PFSK-1 (cell line): Measurements from ENCODE around the gene RRP1.

Source experiments
- FOXP2 ChIP-seq: optimal IDR thresholded peaks from 2 replicates; pipeline ENCODE3; 2011; ENCODE audit warnings: borderline replicate concordance, control low read depth, inconsistent platforms; ENCODE audit not compliant: insufficient read depth; ENCODE audit errors: extremely low read length, extremely low read depth
- POLR2AphosphoS5 ChIP-seq: IDR thresholded peaks from 2 replicates; pipeline ENCODE4 v1.6.1; 2012; ENCODE audit warnings: low read depth, mild to moderate bottlenecking, control low read depth, low read length, moderate library complexity
- SIN3A ChIP-seq: IDR thresholded peaks from 2 replicates; pipeline ENCODE4 v1.6.1; 2012; ENCODE audit warnings: mild to moderate bottlenecking, low read length, moderate library complexity, borderline replicate concordance; ENCODE audit not compliant: insufficient read depth
- TAF1 ChIP-seq: IDR thresholded peaks from 2 replicates; pipeline ENCODE4 v1.6.1; 2012; ENCODE audit warnings: low read length, control low read depth, borderline replicate concordance; ENCODE audit not compliant: insufficient read depth
- TF ChIP-seq, protein P1 (sequence below), 2 experiments: IDR thresholded peaks; 2 replicates each; pipeline versions ENCODE4 v1.6.1 to v1.8.0; 2011 to 2012; ENCODE audit warnings: low read depth in 2 of 2, low read length in 2 of 2, control low read depth in 1 of 2, inconsistent platforms in 1 of 2, mild to moderate bottlenecking in 1 of 2, moderate library complexity in 1 of 2; ENCODE audit not compliant: insufficient read depth in 1 of 2

GRCh38 chr21:43793243-43793642, 3.9 kb downstream of the RRP1 start:
- TF ChIP-seq POLR2AphosphoS5 = no peak
- TF ChIP-seq TAF1 = no peak
- TF ChIP-seq, protein P1, sequence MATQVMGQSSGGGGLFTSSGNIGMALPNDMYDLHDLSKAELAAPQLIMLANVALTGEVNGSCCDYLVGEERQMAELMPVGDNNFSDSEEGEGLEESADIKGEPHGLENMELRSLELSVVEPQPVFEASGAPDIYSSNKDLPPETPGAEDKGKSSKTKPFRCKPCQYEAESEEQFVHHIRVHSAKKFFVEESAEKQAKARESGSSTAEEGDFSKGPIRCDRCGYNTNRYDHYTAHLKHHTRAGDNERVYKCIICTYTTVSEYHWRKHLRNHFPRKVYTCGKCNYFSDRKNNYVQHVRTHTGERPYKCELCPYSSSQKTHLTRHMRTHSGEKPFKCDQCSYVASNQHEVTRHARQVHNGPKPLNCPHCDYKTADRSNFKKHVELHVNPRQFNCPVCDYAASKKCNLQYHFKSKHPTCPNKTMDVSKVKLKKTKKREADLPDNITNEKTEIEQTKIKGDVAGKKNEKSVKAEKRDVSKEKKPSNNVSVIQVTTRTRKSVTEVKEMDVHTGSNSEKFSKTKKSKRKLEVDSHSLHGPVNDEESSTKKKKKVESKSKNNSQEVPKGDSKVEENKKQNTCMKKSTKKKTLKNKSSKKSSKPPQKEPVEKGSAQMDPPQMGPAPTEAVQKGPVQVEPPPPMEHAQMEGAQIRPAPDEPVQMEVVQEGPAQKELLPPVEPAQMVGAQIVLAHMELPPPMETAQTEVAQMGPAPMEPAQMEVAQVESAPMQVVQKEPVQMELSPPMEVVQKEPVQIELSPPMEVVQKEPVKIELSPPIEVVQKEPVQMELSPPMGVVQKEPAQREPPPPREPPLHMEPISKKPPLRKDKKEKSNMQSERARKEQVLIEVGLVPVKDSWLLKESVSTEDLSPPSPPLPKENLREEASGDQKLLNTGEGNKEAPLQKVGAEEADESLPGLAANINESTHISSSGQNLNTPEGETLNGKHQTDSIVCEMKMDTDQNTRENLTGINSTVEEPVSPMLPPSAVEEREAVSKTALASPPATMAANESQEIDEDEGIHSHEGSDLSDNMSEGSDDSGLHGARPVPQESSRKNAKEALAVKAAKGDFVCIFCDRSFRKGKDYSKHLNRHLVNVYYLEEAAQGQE (IDR thresholded peaks at IDR 0.05; ENCODE audit: insufficient read depth in 1 of 2, low read depth in 2 of 2, low read length in 2 of 2) = no peak
- TF ChIP-seq FOXP2 = no peak
- TF ChIP-seq SIN3A = no peak
